Pancreas (tissue), 10 donors: Measurements from ENCODE around the gene SYP. TPM values are rescaled to one million over a fixed set of nuclear protein-coding genes. Genes with fewer than 3 reads are reported as not detected.
"Not testable (repeated sequence)": the region's sequence is repeated elsewhere in the genome, so short reads cannot be mapped to it uniquely, and the experiment has no call there.

Experiments
- ATAC-seq, 4 donors: fragments of 200-7000 bp; cut with Tn5 transposase; one replicate each; pipeline versions ENCODE4 v1.8.0 to v1.9.1; 2020; ENCODE audit warnings: mild to moderate bottlenecking in 4 of 4, moderate library complexity in 4 of 4
- DNase-seq, 6 donors: peaks; one replicate each; pipeline ENCODE4 v3.0.0-alpha.2; 2020
- FAIRE-seq: peaks from 2 replicates; lab custom pipeline; 2012; peaks lifted over from hg19 to GRCh38; lab: Jason Lieb, UNC
- H3K27ac ChIP-seq, 4 donors: fragments of 200-600 bp; sonication (generic); 1 replicate in 3 of 4; 2 replicates in 1 of 4; pipeline versions ENCODE4 v1.5.0 to v1.8.0; 2020
- H3K27me3 ChIP-seq, 4 donors: fragments of 200-600 bp; one replicate each; pipeline ENCODE4 v1.8.0; 2021
- H3K36me3 ChIP-seq, 3 donors: fragments of 200-600 bp; sonication (generic) in 1 of 3; one replicate each; pipeline versions ENCODE4 v1.5.0 to v1.8.0; 2020 to 2021
- H3K4me1 ChIP-seq, 3 donors: fragments of 200-600 bp; one replicate each; pipeline ENCODE4 v1.8.0; 2021
- H3K4me3 ChIP-seq, 4 donors: fragments of 200-600 bp; sonication (generic) in 2 of 4; one replicate each; pipeline versions ENCODE4 v1.5.0 to v1.8.0; 2020 to 2021
- H3K9me3 ChIP-seq, 4 donors: fragments of 200-600 bp; one replicate each; pipeline ENCODE4 v1.8.0; 2021
- WGBS, 2 donors: extraction: QIAGEN DNeasy Blood & Tissue Kit; methylation state at CpG; one replicate each; pipeline ENCODE4 v1.1.7; 2013; 5-methylcytosine and 5-hydroxymethylcytosine counted together
- intact Hi-C, 3 donors: fragments of 100-400 bp; cut with DNase I; formaldehyde crosslinking; loops; one replicate each; pipeline versions ENCODE4 v1.11.1 to v1.14.2; 2022
- polyA plus RNA-seq, 2 donors: library from polyadenylated mRNA; stranded (reverse); fragments of 200-250 nt; gene quantifications; one replicate each; pipeline ENCODE4 v1.2.3, GENCODE V29; 2013
- total RNA-seq, 6 donors: library from RNA; stranded (reverse); fragmentation: NEBNext Ultra II Directional in 4 of 6; extraction: Animal tissue kit (Norgen Biotek cat#: 25700) in 4 of 6; gene quantifications; one replicate each; pipeline versions ENCODE4 v1.2.1 to v1.2.4, GENCODE V29; 2021 to 2023
- TF ChIP-seq, protein P1 (sequence below), 4 donors: fragments of 200-600 bp; sonication (generic) in 3 of 4; IDR thresholded peaks; one replicate each; pipeline versions ENCODE4 v1.5.0 to v1.8.0; 2021; ENCODE audit warnings: antibody characterized with exemption in 4 of 4
- donor health status: healthy with polysubstance abuse.
- donor health status: DM: no; HTN: no; CAD: no; lungs with moderate emphysema.
- donor health status: DM: no; HTN: no; CAD: no.
- donor health status: control.
- donor health status: control.
- donor health status: Bipolar disorder and iron deficiency.
- donor health status: DM: yes; HTN: yes; CAD: no.
- donor health status: DM: no; HTN: no; CAD: no.
- donor health status: DM: no; HTN: no; CAD: no.
- donor health status: DM: yes; HTN: yes; CAD: no.

The SYP gene
- total and polyA plus RNA-seq, 8 donors, result 2.0 to 41.7 (median 6.7) TPM

DNA sequence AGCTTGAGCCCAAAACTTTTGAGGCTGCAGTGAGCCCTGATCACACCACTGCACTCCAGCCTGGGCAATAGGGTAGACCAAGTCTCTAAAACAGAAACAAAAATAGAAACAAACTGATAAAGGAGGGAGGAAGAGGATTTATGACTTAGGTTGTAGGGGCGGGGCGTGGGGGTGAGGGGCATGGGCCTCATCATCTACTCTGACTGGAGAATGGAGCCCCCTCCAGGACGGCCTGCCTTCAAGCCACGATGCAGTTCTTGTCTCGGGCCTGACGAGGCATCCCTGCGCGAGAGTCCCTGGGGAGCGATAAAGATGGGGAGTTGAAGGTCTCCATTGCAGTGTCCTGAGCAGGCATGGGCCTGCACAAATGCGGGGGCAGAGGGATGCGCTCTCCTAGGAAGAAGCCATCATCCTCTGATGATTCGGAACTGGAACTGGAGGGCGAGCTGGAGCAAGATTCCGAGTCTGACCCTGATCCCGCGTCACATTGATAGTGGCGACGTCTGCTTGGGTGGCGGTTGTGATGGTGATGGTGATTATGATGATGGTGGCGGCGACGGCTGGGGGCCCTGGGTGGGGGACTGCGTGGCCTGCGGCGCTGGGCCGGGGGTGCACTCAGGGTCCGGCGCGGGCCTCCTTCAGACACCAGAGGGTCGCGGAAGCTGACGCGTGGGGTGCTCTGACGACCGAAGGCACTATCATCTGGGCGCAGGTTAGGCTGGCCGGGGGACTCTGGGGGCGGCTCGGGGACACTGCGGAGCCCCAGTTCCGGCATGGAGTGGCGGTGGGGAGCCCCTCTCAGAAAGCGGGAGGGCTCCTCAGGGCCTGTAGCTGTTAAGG lies 24.3 kb downstream of the SYP start:
- FAIRE-seq (no peak), ATAC-seq (no peak), DNase-seq (peak in 1 of 6 donors; percentile 19)
- WGBS, 2 donors, result 82 to 90% methylated on average over 43 of the region's 43 CpGs
- TF ChIP-seq, protein P1, sequence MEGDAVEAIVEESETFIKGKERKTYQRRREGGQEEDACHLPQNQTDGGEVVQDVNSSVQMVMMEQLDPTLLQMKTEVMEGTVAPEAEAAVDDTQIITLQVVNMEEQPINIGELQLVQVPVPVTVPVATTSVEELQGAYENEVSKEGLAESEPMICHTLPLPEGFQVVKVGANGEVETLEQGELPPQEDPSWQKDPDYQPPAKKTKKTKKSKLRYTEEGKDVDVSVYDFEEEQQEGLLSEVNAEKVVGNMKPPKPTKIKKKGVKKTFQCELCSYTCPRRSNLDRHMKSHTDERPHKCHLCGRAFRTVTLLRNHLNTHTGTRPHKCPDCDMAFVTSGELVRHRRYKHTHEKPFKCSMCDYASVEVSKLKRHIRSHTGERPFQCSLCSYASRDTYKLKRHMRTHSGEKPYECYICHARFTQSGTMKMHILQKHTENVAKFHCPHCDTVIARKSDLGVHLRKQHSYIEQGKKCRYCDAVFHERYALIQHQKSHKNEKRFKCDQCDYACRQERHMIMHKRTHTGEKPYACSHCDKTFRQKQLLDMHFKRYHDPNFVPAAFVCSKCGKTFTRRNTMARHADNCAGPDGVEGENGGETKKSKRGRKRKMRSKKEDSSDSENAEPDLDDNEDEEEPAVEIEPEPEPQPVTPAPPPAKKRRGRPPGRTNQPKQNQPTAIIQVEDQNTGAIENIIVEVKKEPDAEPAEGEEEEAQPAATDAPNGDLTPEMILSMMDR (IDR thresholded peaks at IDR 0.05), result no peak
- H3K36me3 ChIP-seq, result no peaks in the 10 kb centered on the region
- H3K9me3 ChIP-seq, result no peaks in the 10 kb centered on the region
- peaks cover 0 to 2% (median 0%) of the 10 kb centered on the region in 3 donors for H3K4me1 ChIP-seq
- no peak overlapping the region for H3K4me3 ChIP-seq
- intact Hi-C loops, result no loop called here
- no peak overlapping the region for H3K27ac ChIP-seq
- H3K27me3 ChIP-seq, result no peaks in the 10 kb centered on the region

DNA sequence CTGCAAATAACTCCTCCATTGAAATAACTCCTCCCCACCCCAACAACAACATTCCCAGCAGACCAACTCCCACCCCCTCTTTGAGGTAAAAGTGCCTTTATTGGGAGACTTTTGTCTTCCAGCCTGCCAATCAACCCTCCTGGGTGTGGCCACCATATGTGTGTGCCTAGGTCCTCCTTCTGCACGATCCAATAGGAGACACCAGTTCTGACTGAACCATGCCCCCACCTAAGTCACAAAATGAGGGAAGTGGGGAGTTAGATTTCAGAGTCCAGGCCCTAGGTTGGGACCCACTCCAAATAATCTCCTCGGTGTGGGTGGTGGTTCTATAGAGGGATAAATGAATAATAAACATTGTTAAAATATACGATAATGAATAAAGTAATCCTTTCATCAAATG lies 25.3 kb downstream of the SYP start:
- Histone ChIP-seq H3K4me3 (no peak overlapping the region), H3K9me3 (no peaks in the 10 kb centered on the region), H3K27me3 (no peaks in the 10 kb centered on the region), H3K36me3 (no peaks in the 10 kb centered on the region), H3K27ac (no peak overlapping the region), H3K4me1 (peaks cover 0 to 2% (median 0%) of the 10 kb centered on the region in 3 donors)
- no peak for FAIRE-seq
- intact Hi-C loops, result no loop called here
- WGBS, 2 donors, result 65 to 67% methylated on average over 3 of the region's 3 CpGs
- no peak for DNase-seq
- no peak for ATAC-seq
- TF ChIP-seq, protein P1 (IDR thresholded peaks at IDR 0.05), result no peak

DNA sequence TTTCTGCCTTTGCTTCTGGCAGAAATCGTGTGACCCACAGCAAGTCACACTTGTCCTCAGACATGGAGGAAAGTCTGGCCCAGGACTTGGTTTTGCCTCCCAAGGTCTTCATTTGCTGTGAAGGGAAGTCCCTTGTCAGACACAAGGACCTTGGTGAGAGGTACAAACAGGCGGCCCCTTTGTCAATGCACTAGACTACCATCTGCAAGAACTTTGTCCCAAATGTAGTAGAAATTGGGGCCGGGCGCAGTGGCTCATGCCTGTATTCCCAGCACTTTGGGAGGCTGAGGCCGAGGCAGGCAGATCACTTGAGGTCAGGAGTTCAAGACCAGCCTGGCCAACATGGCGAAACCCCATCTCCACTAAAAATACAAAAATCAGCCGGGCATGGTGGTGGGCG lies 26.4 kb downstream of the SYP start:
- intact Hi-C loops, FAIRE-seq, H3K9me3 ChIP-seq, ATAC-seq, H3K27me3 ChIP-seq, H3K4me3 ChIP-seq, H3K36me3 ChIP-seq, H3K4me1 ChIP-seq: not testable (repeated sequence)
- H3K27ac ChIP-seq, result peak overlapping the region in 2 of 4 donors; percentile 71 to 79
- WGBS, 2 donors, result 76 to 90% methylated on average over 8 of the region's 8 CpGs
- DNase-seq, result peak in 1 of 6 donors; percentile 12

DNA sequence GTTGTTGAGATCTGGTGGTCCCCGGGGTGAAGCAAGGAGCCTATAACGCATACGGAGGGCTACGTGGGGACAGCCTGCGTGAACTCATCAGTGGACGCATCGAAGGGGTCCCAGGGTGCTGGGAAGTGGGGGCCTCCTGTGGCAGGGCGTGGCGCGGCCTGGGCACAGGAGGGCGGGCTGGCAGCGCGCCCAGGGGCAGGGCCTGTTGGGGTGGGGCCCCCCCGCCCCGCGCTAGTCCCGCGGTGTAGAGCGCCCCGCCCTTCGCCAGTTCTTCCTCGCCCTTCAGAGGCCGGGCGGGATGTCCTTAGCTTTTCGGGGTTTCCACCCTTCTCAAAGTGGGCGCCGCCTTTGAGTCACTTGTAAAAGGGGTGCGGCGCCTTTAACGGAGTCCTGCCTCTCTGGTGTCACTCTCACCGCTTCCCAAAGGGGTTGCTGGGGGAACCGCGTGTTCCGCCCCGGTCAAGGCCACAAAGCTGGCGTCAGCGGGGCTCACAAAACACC lies 27.7 kb downstream of the SYP start:
- peak overlapping the region; percentile 18 to 52 (median 42) for H3K4me3 ChIP-seq
- FAIRE-seq (no peak), ATAC-seq (peak; percentile 71 to 85 (median 84)), DNase-seq (peak; percentile 77 to 88 (median 80))
- no peaks in the 10 kb centered on the region for H3K9me3 ChIP-seq
- 0 to 32% methylated on average over 37 of the region's 37 CpGs for WGBS, 2 donors
- H3K4me1 ChIP-seq, result peaks cover 0 to 2% (median 0%) of the 10 kb centered on the region in 3 donors
- H3K27ac ChIP-seq, result peak overlapping the region; percentile 68 to 79 (median 74)
- H3K36me3 ChIP-seq, result no peaks in the 10 kb centered on the region
- intact Hi-C loops, result no loop called here
- TF ChIP-seq, protein P1 (IDR thresholded peaks at IDR 0.05), result no peak
- no peaks in the 10 kb centered on the region for H3K27me3 ChIP-seq

DNA sequence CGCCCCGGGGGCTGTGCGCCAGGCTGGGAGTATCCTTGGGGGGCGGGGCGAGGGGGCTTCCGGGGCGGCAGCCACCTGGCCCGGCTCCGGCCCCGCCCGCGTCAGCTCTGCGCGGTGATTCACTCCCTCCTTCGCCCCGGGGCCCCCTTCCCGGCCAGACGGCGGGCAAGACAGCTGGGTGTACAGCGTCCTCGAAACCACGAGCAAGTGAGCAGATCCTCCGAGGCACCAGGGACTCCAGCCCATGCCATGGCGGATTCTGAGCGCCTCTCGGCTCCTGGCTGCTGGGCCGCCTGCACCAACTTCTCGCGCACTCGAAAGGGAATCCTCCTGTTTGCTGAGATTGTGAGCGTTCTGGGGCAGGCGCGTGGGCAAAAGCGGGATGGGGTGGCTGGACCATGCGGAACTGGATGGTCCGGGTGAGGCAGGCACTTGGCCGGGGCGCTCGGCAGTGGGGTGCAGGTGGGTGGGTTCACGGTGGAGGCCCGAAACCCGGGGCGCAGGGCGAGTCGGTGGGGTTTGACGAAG lies 28.2 kb downstream of the SYP start, which contains the start of gene PLP2:
Gene PLP2 (plus strand): TSS at position 147 of the 528 bp plus-strand sequence. CDS start 103 bp downstream, at position 250.
- Histone ChIP-seq H3K4me3 (peak within 1 kb of the TSS; percentile 18 to 52 (median 42)), H3K36me3 (no peaks in the 10 kb centered on the region), H3K27ac (peak within 1 kb of the TSS; percentile 68 to 79 (median 74)), H3K27me3 (no peaks in the 10 kb centered on the region), H3K4me1 (peaks cover 0 to 2% (median 0%) of the 10 kb centered on the region in 3 donors), H3K9me3 (no peaks in the 10 kb centered on the region)
- ATAC-seq (peak; percentile 63 to 78 (median 70)), DNase-seq (peak in 4 of 6 donors; percentile 58 to 79 (median 68)), FAIRE-seq (no peak)
- 0 to 41% methylated on average over 40 to 46 of the region's 46 CpGs for WGBS, 2 donors
- intact Hi-C loops, result no loop called here
- TF ChIP-seq, protein P1 (IDR thresholded peaks at IDR 0.05), result no peak
